Measurements from ENCODE around the gene HPD. TPM values are rescaled to one million over a fixed set of nuclear protein-coding genes. Genes with fewer than 3 reads are reported as not detected.

Gene HPD
- total RNA-seq, 1 donor from 2014 or later: not detected

DNA sequence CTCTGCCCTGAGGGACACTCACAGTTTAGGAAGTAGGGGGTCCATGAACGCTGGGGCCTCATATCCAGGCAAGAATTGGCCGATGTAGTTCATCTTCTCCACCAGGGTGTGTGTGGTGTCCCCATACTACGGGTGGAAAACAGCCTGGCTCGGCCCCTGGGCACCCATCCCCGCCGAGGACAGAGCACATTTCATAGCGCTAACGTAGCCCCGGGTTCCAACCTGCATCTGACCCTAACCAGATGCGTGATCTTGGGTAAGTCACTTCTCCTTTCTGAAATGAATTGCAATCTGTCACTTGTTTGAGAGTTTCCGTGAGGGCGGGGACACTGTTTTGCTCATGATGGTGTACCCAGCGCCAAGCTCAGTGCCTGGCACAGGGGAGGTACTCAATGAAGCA, 9.0 kb downstream of the HPD start:
- Mint-ChIP-seq H3K36me3 (ENCODE audit: unreplicated experiment) (no peaks in the 10 kb centered on the region), H3K4me3 (ENCODE audit: unreplicated experiment) (no peak overlapping the region), H3K9me3 (ENCODE audit: unreplicated experiment) (no peaks in the 10 kb centered on the region), H3K4me1 (ENCODE audit: unreplicated experiment) (no peaks in the 10 kb centered on the region), H3K27me3 (ENCODE audit: unreplicated experiment) (no peaks in the 10 kb centered on the region), H3K27ac (ENCODE audit: unreplicated experiment) (no peak overlapping the region)
- TF ChIP-seq, protein P1, sequence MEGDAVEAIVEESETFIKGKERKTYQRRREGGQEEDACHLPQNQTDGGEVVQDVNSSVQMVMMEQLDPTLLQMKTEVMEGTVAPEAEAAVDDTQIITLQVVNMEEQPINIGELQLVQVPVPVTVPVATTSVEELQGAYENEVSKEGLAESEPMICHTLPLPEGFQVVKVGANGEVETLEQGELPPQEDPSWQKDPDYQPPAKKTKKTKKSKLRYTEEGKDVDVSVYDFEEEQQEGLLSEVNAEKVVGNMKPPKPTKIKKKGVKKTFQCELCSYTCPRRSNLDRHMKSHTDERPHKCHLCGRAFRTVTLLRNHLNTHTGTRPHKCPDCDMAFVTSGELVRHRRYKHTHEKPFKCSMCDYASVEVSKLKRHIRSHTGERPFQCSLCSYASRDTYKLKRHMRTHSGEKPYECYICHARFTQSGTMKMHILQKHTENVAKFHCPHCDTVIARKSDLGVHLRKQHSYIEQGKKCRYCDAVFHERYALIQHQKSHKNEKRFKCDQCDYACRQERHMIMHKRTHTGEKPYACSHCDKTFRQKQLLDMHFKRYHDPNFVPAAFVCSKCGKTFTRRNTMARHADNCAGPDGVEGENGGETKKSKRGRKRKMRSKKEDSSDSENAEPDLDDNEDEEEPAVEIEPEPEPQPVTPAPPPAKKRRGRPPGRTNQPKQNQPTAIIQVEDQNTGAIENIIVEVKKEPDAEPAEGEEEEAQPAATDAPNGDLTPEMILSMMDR (IDR thresholded peaks at IDR 0.05): no peak
- DNase-seq (ENCODE audit: extremely low spot score, unreplicated experiment): no peak

DNA sequence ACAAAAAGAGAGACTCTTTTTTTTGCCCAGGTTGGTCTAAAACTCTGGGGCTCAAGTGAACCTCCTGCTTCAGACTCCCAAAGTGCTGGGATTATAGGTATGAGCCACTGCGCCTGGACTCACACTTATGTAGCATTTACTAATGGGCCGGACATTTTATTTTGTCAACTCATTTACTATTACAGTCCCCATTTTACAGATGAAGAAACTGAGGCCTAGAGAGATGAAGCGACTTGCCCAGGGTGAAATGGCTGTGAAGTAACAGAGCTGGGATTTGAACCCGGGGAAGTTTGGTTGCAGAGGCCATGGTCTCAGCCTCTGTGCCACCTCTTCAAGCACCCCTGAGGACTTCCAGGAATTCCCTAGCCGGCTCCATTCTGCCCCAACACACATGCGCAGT, 9.4 kb downstream of the HPD start:
- TF ChIP-seq, protein P1 (IDR thresholded peaks at IDR 0.05): no peak
- no peaks in the 10 kb centered on the region for H3K36me3 Mint-ChIP-seq (ENCODE audit: unreplicated experiment)
- no peak overlapping the region for H3K4me3 Mint-ChIP-seq (ENCODE audit: unreplicated experiment)
- H3K4me1 Mint-ChIP-seq (ENCODE audit: unreplicated experiment): no peaks in the 10 kb centered on the region
- H3K27ac Mint-ChIP-seq (ENCODE audit: unreplicated experiment): no peak overlapping the region
- H3K9me3 Mint-ChIP-seq (ENCODE audit: unreplicated experiment): no peaks in the 10 kb centered on the region
- DNase-seq (ENCODE audit: extremely low spot score, unreplicated experiment): no peak
- no peaks in the 10 kb centered on the region for H3K27me3 Mint-ChIP-seq (ENCODE audit: unreplicated experiment)

DNA sequence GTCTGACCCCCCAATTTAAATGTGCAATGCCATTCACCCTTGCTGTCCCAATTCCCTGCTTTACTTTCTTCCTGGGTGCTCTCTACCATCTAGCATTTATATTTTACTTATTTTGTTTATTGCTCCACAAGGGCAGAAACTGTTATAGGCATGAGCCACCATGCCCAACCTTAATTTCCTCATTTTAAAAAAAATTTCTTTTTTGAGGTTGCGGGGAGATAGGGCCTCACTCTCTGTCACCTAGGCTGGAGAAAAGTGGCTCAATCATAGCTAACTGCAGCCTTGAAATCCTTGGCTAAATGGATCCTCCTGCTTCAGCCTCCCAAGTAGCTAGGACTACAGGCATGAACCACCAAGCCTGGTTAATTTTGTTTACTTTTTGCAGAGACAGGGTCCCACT, 13.0 kb downstream of the HPD start:
- Mint-ChIP-seq H3K27ac (ENCODE audit: unreplicated experiment) (no peak overlapping the region), H3K4me3 (ENCODE audit: unreplicated experiment) (no peak overlapping the region), H3K9me3 (ENCODE audit: unreplicated experiment) (no peaks in the 10 kb centered on the region), H3K27me3 (ENCODE audit: unreplicated experiment) (no peaks in the 10 kb centered on the region), H3K36me3 (ENCODE audit: unreplicated experiment) (no peaks in the 10 kb centered on the region), H3K4me1 (ENCODE audit: unreplicated experiment) (no peaks in the 10 kb centered on the region)
- TF ChIP-seq, protein P1 (IDR thresholded peaks at IDR 0.05): no peak
- no peak for DNase-seq (ENCODE audit: extremely low spot score, unreplicated experiment)

DNA sequence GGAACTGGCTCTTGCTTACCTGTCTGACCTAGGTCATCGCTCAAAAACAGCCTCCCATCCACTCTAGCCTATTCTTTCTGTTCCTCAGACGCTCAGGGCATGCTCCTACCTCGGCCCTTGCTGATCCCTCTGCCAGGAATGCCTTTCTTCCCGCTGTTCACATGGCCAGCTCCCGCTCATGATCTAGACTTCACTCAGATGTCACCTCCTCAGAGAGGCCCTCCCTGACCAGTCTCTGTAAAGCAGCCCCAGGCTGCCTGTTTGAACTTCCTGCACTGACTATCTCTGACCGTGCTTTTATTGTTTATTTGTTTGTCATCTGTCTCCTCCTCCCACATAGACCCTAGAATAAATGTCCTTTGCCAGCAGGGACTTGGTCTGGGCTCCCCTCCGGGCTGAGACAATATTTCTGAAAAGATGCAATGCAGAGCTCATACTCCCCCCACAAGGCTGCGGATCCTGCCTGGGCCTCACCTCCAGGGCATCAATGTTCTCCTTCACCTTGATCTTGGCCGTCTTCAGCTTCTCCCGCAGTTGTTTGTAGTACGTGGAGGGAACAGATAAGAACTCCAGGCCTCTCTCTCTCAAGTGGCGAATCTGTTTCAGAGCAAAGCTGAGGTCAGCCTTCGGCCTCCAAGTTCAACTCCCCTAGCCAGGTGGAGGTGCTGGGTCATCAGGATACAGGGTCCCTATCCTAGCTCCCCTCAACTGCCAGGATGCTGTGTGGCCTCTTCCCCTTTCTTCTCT, 15.2 kb downstream of the HPD start:
- H3K36me3 Mint-ChIP-seq (ENCODE audit: unreplicated experiment): no peaks in the 10 kb centered on the region
- TF ChIP-seq, protein P1 (IDR thresholded peaks at IDR 0.05): no peak
- no peak for DNase-seq (ENCODE audit: extremely low spot score, unreplicated experiment)
- H3K4me3 Mint-ChIP-seq (ENCODE audit: unreplicated experiment): no peak overlapping the region
- H3K9me3 Mint-ChIP-seq (ENCODE audit: unreplicated experiment): no peaks in the 10 kb centered on the region
- H3K27me3 Mint-ChIP-seq (ENCODE audit: unreplicated experiment): no peaks in the 10 kb centered on the region
- H3K27ac Mint-ChIP-seq (ENCODE audit: unreplicated experiment): no peak overlapping the region
- H3K4me1 Mint-ChIP-seq (ENCODE audit: unreplicated experiment): peaks cover 10% of the 10 kb centered on the region

DNA sequence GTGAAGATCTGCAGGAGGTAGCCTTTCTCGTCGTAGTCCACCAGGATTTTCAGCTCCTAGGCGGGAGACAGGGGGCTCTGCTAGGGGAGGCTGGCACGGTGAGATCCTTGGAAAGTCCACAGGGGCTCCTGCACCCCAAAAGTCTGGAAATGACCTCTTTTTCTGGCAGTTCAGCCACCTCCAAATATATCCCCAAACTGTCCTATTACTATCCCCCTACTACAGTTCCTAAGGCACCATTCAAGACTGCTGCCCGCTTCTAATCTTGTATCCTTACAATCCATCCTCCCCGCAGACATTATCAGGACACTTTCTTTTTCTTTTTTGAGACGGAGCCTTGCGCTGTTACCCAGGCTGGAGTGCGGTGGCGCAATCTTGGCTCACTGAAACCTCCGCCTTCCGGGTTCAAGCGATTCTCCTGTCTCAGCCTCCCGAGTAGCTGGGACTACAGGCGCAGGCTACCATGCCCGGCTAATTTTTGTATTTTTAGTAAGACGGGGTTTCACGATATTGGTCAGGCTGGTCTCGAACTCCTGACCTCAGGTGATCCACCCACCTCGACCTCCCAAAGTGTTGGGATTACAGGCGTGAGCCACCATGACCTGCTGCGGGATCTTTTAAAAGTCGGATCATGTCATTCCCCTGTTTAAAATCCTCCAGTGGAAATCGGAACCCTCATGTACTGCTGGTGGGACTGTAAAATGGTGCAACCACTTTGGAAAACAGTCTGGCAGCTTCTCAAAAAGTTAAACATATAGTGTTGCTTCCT, 18.5 kb downstream of the HPD start:
- no peaks in the 10 kb centered on the region for H3K9me3 Mint-ChIP-seq (ENCODE audit: unreplicated experiment)
- TF ChIP-seq, protein P1 (IDR thresholded peaks at IDR 0.05): no peak
- DNase-seq (ENCODE audit: extremely low spot score, unreplicated experiment): no peak
- peak overlapping the region; percentile 93 for H3K4me3 Mint-ChIP-seq (ENCODE audit: unreplicated experiment)
- H3K27ac Mint-ChIP-seq (ENCODE audit: unreplicated experiment): peak overlapping the region; percentile 85
- H3K4me1 Mint-ChIP-seq (ENCODE audit: unreplicated experiment): peaks cover 10% of the 10 kb centered on the region
- no peaks in the 10 kb centered on the region for H3K36me3 Mint-ChIP-seq (ENCODE audit: unreplicated experiment)
- no peaks in the 10 kb centered on the region for H3K27me3 Mint-ChIP-seq (ENCODE audit: unreplicated experiment)

All from osteocyte (in vitro differentiated cells).